HG03571 (cell line): Measurements from ENCODE around the gene ADK.

Experiments
- ATAC-seq: cut with Tn5 transposase; IDR thresholded peaks from one replicate; pipeline ENCODE4 v1.9.1; 2021; ENCODE audit not compliant: unreplicated experiment

Gene ADK

DNA sequence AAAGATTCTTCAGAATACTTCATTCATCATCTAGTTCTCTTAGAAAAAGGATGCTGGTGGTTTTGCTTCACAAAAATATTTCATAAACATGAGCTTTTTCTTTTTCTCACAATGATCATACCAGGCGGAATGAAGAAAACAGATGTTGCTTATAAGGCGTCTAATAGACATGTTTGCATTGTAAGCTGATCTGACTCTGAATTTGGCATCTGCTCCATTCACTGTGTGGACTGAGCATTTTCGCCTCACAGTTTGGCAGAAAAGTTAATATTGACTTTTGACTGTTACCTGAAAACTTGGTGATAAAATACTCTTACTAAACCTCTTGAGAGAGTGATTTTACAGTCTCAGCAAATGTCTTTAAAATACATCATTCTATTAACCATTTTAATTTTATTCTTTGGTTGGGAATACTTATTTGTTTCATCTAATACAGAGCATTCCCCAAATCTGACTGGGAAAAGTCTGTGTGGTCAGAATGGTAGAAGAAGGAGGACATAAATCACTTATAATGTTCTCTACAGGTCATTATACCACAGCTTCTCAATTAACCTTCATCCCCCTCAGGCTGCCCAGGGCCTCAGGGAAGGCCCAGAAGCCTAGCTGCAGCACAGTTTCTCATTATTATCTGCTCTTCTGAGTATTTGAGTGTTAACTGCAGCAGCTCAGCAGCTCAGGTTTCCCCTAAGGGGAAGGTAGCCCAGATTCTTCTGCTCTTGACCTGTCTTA is 553.8 kb downstream of the ADK start:
- no peak for ATAC-seq

DNA sequence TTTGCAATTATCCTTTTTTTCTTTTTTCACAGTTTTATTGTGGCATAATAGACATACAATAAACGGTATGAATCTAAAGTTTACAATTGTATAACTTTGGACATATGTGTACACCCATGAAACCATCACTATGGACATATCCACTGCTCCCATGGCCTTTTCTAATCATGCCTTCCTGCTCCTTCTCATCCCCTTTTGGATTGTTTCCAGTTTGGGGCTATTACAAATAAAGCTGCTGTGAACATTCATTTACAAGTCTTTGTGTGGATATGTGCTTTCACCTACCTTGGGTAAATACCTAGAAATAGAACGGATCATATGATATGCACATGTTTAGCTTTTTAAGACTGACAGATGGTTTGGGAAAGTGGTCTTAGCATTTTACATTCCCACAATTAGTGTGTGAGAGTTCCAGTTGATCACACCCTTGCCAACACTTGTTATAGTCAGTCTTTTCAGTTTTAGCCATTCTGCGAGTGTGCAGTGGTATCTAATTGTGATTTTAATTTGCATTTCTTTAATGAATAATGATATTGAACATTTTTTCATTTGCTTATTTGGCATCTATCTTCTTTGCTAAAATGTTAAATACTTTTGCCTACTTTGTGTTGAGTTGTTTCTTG is 554.4 kb downstream of the ADK start:
- no peak for ATAC-seq

DNA sequence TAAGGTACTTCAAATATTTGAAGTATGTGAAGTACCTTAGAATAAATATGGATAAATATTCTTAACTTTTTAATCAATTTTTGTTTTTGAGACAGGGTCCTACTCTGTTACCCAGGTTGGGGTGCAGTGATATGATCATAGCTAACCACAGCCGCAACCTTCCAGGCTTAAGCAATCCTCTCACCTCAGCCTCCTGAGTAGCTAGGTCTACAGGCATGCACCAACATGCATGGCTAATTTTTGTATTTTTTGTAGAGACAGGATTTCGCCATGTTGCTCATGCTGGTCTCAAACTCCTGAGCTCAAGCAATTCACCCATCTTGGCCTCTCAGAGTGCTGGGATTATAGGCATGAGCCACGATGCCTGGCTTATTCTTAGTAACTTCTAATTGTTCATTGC is 555.9 kb downstream of the ADK start:
- ATAC-seq: no peak

DNA sequence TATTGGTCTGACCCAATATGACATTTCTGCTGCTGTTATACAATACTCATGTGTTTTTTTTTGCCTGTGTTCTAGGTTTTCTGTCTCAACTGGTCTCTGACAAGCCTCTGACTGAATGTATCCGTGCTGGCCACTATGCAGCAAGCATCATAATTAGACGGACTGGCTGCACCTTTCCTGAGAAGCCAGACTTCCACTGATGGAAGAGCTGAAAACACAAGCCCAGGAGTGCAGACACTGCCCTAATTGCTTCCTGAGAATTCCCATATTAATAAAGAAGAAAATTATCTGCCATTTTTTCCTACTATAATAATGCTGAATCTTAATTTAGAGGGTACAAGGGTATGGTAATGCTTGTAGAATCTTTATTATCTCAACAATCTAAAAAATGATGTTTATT is 557.2 kb downstream of the ADK start:
- no peak for ATAC-seq

DNA sequence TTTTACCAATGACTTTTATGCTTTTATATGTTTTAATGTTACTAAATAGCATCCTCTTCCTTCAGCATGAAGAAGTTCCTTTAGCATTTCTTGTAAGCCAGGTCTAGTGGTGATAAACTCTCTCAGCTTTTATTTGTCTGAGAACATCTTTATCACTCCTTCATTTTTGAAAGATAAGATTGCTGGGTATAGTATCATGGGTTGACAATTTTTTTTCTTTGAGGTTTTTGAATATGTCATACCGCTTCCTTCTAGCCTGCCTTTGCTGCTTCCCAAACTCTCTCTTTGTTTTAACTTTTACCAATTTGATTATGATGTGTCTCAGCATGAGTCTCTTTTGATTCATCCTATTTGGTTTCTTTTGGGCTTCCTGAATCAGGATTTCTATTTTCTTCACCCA is 567.2 kb downstream of the ADK start:
- no peak for ATAC-seq

DNA sequence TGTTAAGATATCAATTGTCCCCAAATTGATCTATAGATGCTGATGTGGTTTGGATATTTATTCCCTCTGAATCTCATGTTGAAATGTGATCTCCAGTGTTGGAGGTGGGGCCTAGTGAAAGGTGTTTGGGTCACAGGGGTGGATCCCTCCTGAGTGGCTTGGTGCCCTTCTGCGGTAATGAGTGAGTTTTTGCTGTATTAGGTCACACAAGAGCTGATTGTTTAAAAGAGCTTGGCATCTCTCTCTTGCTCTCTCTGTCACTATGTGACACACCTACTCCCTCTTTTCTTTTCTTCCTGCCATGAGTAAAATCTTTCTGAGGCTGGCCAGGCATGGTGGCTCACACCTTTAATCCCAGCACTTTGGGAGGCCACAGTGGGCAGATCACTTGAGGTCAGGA is 577.2 kb downstream of the ADK start:
- ATAC-seq: no peak

DNA sequence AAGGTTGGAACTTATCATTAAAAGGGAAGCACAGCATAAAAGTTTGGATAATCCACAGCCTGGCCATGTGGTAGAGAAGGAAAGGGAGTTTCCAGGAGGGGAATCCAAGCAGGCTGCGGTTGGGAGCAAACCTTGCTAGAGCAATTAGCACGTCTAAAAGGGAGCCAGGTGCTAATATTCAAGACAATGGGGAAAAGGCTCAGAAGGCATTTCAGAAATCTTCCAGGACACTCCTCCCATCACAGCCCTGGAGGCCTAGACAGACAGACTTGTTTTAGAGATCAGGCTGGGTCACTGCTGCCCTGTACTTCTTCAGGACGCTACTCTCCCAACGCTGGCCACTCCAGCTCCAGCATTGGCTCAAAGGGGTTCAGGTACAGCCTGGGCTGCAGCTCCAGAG is 579.2 kb downstream of the ADK start:
- no peak for ATAC-seq

DNA sequence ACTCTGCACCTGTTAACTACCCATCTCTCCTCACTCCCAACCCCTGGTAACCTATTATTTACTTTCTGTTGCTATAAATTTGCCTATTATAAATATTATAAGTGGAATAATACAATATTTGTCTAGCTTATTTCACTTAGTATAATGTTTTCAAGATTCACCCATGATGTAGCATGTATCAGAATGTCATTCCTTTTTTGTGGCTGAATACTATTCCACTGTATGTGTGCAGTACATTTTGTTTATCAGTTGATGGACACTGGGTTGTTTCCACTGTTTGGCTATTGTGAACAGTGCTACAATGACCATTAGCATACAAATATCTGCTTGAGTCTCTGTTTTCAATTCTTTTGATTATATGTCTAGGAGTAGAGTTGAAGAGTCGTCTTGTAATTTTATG is 582.6 kb downstream of the ADK start:
- ATAC-seq: no peak

DNA sequence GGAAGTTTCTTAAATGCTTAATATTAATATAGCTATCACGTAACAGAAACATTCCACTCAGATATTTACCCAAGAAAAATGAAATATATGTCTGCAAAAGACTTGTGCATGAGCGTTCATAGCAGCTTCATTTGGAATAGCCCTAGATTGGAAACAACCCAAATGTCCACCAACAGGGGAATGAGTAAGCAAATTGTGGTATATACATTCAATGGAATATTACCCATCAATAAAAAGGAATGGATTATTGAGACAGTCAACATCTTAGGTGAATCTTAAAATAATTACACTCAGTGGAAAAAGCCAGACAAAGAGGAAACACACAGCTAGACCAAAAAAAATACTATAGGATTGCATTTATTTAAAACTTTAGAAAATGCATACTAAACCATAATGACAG is 585.0 kb downstream of the ADK start:
- ATAC-seq: no peak

DNA sequence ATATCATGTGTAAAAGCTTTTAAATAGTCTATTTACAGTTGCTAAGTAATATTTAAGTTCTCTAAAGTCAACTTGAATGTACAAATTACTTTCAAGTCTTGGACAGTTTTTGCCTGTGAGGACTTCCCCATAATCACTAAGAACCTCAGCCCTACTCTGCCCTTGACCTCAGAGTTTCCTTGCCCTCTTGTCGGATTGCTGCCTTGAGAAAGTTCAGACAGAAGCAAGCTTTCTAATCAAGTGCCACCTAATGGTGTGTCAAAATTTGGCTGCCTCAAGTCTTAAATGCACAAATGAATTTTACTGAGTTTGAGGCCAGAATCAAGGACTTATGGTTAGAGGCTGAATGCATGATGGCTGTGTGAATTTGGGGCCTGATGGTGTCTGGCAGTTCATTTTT is 587.0 kb downstream of the ADK start:
- no peak for ATAC-seq

DNA sequence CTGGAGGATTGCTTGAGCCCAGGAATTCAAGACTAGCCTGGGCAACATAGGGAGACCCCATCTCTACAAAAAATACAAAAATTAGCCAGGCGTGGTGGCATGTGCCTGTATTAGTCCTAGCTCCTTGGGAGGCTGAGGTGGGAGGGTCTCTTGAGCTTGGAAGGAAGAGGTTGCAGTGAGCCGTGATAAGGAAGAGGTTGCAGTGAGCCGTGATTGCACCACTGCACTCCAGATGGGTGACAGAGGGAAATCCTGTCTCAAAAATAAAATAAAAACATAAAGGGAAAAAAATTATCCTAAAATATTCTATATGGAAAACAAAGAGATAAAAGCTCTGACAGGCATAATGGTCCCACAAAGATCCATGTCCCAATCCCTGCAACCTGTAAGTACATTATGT is 587.5 kb downstream of the ADK start:
- no peak for ATAC-seq

DNA sequence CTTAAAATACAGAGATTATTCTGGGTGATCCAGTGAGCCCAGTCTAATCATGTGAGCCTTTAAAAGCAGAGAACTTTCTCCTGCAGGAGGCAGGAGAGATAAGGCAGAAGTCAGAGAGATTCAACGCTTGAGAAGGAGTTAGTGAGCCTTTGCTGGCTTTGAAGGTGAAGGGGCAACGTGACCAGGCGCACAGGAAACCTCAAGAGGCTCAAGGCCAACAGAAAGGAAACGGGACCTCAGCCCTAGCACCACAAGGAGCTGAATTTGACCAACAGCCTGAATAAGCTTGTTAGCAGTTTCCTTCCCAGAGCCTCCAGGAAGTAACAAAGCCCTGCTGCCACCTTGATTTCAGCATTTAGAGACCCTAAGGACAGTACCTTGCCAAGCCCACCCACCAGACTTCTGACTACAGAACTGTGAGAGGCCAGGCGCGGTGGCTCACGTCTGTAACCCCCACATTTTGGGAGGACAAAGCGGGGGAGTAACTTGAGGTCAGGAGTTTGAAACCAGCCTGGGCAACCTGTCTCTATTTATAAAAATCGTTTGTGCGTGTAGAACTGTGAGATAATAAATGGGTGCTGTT is 588.1 kb downstream of the ADK start:
- peak; percentile 70 for ATAC-seq

DNA sequence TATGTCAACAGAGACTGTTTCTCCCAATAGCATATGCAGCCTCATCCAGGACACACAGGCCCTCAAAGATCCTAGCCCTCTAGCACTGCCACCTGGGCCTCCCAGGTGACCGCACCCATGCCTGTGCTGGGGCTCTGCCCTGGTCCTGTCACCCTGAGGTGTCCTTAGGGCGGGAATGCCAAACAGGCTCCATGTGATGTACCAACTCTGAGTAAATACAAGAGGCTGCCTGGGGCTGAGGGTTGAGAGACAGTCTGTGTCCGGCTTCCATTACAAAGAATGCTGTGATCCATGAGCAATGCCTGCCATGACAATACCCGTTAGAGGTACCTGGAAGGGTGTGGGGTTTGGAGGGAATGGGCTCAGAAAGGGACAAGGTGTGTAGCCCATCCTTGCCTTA is 592.4 kb downstream of the ADK start:
- ATAC-seq: no peak

DNA sequence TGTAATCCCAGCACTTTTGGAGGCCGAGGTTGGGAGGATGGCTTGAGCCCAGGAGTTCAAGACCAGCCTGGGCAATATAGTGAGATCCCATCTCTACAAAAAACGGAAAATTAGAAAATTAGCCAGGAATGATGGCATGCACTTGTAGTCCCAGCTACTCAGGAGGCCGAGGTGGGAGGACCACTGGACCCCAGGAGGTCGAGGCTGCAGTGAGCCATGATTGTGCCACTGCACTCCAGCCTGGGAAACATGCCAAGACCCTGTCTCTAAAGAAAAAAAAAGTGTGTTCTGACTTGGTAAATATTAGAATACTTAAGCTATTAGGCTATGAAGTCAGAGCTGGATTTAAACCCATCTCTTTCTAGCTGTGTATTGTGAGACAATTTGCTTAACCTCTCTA is 594.4 kb downstream of the ADK start:
- ATAC-seq: no peak

DNA sequence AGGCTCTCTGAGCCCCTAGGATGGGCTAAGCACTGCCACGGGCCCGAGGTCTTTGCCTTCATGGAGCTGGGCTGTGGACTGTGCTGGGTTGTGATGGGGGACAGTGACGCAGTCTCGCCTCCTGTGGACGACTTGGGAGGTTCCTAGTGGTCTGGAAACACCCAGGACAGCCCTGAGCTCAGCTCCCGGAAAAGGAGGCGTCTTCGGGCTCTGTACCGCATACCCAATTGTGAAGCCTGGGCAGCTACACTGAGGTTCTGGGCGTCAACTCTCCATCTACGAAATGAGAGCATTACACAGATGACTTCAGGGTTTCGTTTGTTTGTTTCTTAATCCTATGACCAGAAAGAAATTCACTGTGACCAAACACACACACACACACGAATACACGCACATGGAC is 595.8 kb downstream of the ADK start:
- no peak for ATAC-seq

DNA sequence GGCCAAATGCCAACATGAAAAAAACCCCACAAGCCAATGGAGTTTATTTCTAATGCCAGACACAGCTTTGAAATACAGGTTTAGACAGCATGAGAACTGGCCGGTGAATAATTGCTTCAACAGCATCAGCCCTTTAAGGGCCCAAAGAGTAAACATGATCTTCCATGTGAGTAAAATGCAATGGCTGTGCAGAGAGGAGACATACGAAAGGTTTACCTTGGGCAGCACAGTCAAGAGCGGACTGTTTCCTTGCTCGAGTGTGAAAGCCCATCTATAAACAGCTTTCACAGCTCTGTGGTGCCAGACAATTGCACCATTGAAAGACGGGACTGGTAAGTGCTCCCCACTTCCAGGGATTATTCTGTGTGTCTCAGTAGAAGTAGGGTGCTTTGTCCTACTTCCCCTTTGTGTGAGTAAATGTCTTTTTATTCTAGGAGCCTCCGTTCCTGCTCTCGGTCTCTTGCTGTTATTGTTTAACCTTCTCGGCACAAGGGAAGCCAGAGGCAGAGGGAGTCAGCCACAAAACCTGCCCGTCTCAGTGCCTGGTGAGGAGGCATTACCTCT is 597.5 kb downstream of the ADK start:
- no peak for ATAC-seq

DNA sequence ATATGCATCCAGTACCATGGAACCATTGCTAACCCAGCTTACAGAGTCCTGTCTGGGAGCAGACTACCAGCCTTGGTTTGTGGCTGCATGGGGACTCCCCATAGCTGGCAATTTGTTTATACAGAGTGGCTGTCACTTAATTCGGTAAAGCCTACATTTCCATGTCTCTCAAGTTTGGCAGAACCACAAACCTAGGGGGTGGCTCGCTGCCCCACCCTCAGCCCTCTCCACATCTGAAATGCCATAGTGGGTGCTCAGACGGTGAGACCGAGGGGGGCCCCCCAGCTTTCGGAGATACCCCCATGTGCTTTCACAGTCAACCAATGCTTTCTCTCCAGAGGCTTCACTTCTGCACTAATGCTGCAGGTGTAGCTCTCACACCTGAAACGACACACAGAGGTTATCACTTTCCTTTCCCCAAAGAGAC is 599.8 kb downstream of the ADK start:
- ATAC-seq: no peak

DNA sequence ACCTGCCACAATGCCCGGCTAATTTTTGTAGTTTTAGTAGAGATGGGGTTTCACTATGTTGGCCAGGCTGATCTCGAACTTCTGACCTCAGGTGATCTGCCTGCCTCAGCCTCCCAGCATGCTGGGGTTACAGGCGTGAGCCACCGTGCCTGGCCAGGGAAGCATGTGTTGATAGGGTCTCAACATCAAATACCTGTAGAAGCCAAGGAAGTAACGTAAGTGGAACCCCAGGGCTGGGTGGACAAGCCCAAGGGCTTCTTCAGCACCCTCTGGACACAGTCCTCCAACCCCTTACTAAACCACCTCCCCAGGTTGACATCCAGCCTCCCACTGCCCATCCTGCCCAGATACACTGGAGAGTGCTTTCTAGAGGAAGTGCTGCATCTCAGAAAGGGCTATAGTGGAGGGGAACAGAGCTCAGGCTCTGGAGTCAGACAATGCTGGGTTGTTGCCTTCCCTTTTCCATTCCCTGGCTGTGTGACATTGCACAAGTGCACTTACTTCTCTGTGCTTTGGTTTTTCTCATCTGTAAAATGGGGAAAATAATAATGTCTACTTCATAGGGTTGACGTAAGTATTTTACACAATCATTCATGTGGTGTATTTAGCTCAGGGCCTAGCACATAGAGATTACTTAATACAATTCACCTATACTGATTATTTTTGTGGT is 601.5 kb downstream of the ADK start:
- no peak for ATAC-seq

DNA sequence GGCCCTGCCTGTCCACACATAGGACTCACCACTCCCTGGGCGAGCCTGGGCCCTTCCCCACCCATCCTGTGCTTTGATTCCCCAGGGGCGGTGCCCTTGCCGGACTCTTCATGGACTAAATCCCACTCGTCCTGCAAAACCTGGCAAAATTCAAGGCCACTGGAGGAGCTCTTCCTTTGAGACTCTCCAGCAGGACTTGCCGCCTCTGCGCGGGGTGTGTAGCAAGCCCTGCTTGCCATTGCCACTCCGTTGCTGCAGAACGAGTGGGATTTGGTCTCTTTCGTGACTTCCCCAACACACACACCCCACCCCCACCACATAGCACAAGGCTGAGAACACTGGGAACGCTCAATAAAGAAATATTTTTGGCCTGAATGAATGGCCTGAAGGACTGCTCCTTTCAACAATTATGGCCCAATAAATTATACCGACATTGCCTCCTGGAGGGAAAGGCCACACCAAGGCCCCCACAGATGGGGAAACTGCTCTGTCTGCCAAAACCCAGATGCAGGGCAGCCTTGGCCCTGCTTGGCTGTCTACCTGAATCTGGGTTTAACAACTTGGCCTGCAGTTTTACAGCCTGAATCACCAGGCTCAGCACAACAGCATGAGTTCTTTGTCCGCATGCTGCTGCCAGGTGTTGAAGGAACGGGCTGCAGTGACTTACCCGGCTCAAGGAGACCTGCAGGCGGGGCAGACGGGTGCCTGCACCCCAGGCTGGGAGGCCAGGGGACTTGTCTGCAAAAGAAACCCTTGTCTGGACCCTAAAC is 602.6 kb downstream of the ADK start:
- no peak for ATAC-seq

DNA sequence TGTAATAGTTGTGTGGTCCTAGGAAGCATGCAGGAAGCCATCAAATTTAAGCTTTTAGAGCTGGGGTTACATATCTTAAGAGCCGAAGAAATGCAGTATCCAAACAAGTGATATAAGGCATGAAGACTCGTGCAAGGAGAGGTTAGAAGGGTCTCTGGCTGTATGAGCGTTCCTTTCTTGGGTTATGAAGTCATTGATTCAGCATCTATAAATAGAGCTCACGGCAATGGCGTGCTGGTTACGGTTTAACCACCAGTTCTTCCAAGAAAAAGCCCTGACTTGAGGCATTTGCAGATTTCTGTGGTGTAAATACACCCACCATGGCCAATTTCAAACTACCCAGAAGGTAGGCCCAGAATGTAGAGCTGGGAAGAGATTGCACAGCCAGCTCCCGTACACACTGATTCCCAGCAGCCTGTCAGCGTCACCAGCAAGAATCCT is 603.4 kb downstream of the ADK start:
- ATAC-seq: no peak

DNA sequence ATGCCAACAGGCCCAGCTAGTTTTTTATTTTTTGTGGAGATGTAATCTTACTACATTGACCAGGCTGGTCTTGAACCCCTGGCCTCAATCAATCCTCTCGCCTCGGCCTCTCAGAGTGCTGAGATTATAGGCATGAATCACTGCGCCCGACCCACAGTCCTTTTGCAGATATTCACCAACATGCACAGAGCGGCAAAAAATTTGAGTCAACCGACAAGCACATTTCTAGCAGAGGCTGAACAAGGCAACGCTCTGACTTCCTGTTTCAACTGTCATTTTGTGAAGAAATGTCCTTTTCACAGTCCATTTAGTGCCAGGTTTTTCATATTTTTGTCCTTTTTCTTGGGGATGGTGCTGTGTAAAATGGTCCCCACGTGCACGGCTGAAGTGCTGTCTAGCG is 604.3 kb downstream of the ADK start:
- no peak for ATAC-seq
